H1 (cell line): ENCODE data around the gene ACO1. TPM values are rescaled to one million over a fixed set of nuclear protein-coding genes. Genes with fewer than 3 reads are reported as not detected.

Source experiments
- CTCF ChIA-PET: fragments of 300-600 bp; sonication (Branson Sonifier 250); formaldehyde crosslinking; loops from one replicate; lab custom pipeline; 2021; ENCODE audit not compliant: partially characterized antibody; lab: Charles Lee
- POLR2A ChIA-PET: fragments of 300-600 bp; sonication (Branson Sonifier 250); formaldehyde crosslinking; loops from one replicate; lab custom pipeline; 2021; ENCODE audit warnings: inconsistent platforms; ENCODE audit not compliant: partially characterized antibody; lab: Charles Lee
- DNase-seq, 2 experiments: peaks; one replicate each; pipeline versions ENCODE4 v3.0.0 to v3.0.0-alpha.2; 2010 to 2022; ENCODE audit warnings: low spot score in 2 of 2, low read depth in 1 of 2, mixed read lengths in 1 of 2
- FAIRE-seq: peaks from 2 replicates; lab custom pipeline; 2011; peaks lifted over from hg19 to GRCh38; lab: Jason Lieb, UNC
- H2AFZ ChIP-seq: 2 replicates; pipeline ENCODE4 v1.8.1; 2012; ENCODE audit warnings: low read length, inconsistent platforms
- H2AK5ac ChIP-seq: 2 replicates; pipeline ENCODE4 v1.6.1; 2013; ENCODE audit warnings: low read depth, low read length
- H2BK120ac ChIP-seq: replicated peaks from 2 replicates; pipeline ENCODE3; 2013; ENCODE audit warnings: low read depth, low read length, inconsistent platforms
- H2BK12ac ChIP-seq: 2 replicates; pipeline ENCODE4 v1.6.1; 2013; ENCODE audit warnings: low read depth, low read length
- H2BK15ac ChIP-seq: 2 replicates; pipeline ENCODE4 v1.6.1; 2013; ENCODE audit warnings: low read length
- H2BK20ac ChIP-seq: 2 replicates; pipeline ENCODE4 v1.6.1; 2013; ENCODE audit warnings: low read length
- H2BK5ac ChIP-seq: 2 replicates; pipeline ENCODE4 v1.6.1; 2013; ENCODE audit warnings: low read depth, low read length
- H3K14ac ChIP-seq: 2 replicates; pipeline ENCODE4 v1.6.1; 2013; ENCODE audit warnings: inconsistent platforms; ENCODE audit not compliant: insufficient read length
- H3K18ac ChIP-seq: 2 replicates; pipeline ENCODE4 v1.6.1; 2013; ENCODE audit warnings: low read length; ENCODE audit errors: extremely low read depth
- H3K23ac ChIP-seq: 2 replicates; pipeline ENCODE4 v1.6.1; 2013; ENCODE audit warnings: inconsistent platforms; ENCODE audit not compliant: insufficient read length
- H3K23me2 ChIP-seq: 2 replicates; pipeline ENCODE4 v1.6.1; 2013; ENCODE audit warnings: low read depth, low read length
- H3K27ac ChIP-seq: 2 replicates; pipeline ENCODE4 v1.6.1; 2011; ENCODE audit warnings: low read depth, low read length, inconsistent platforms
- H3K27me3 ChIP-seq, 4 experiments: replicated peaks in 1 of 4; 1 replicate in 1 of 4; 2 replicates in 3 of 4; pipeline versions ENCODE4 v1.6.1 to v1.8.1; 2011 to 2013; ENCODE audit warnings: low read length in 3 of 4, mild to moderate bottlenecking in 3 of 4, inconsistent platforms in 2 of 4, mixed read lengths in 2 of 4, moderate library complexity in 1 of 4; ENCODE audit not compliant: control insufficient read depth in 3 of 4, insufficient read depth in 3 of 4; ENCODE audit errors: extremely low read depth in 1 of 4
- H3K36me3 ChIP-seq, 4 experiments: 2 replicates each; pipeline versions ENCODE4 v1.6.1 to v1.8.1; 2011 to 2013; ENCODE audit warnings: mild to moderate bottlenecking in 4 of 4, low read length in 3 of 4, moderate library complexity in 2 of 4, control low read depth in 1 of 4, inconsistent platforms in 1 of 4; ENCODE audit not compliant: insufficient read depth in 4 of 4, control insufficient read depth in 2 of 4
- H3K4ac ChIP-seq: replicated peaks from 2 replicates; pipeline ENCODE3; 2013; ENCODE audit warnings: low read length, low read depth, mixed read lengths, inconsistent platforms; ENCODE audit not compliant: insufficient read length
- H3K4me1 ChIP-seq, 4 experiments: replicated peaks in 1 of 4; 1 replicate in 1 of 4; 2 replicates in 3 of 4; pipeline versions ENCODE4 v1.6.1 to v1.8.1; 2011 to 2013; ENCODE audit warnings: low read length in 3 of 4, inconsistent platforms in 2 of 4, mixed read lengths in 1 of 4; ENCODE audit not compliant: insufficient read depth in 4 of 4, control insufficient read depth in 3 of 4
- H3K4me2 ChIP-seq, 2 experiments: 2 replicates each; pipeline versions ENCODE4 v1.6.1 to v1.8.1; 2011 to 2013; ENCODE audit warnings: low read depth in 2 of 2, low read length in 2 of 2, control low read depth in 1 of 2, inconsistent platforms in 1 of 2, mild to moderate bottlenecking in 1 of 2; ENCODE audit not compliant: insufficient read depth in 1 of 2
- H3K4me3 ChIP-seq, 4 experiments: fragments of 200-600, 300-600 bp in 1 of 4; sonication (generic), shearing (Covaris generic), sonication (Bioruptor Twin) in 1 of 4; 2 replicates each; pipeline versions ENCODE4 v1.5.1 to v1.8.1; 2011 to 2016; ENCODE audit warnings: low read length in 4 of 4, low read depth in 3 of 4, control low read depth in 2 of 4, inconsistent platforms in 2 of 4, mild to moderate bottlenecking in 2 of 4, mixed read lengths in 1 of 4, moderate library complexity in 1 of 4; ENCODE audit not compliant: insufficient read depth in 2 of 4; ENCODE audit errors: extremely low read depth in 1 of 4
- H3K56ac ChIP-seq: replicated peaks from 2 replicates; pipeline ENCODE3; 2013; ENCODE audit warnings: low read depth, mild to moderate bottlenecking, mixed read lengths, low read length, inconsistent platforms; ENCODE audit not compliant: insufficient read length
- H3K79me1 ChIP-seq: 2 replicates; pipeline ENCODE4 v1.6.1; 2013; ENCODE audit warnings: low read depth, low read length, control low read depth
- H3K79me2 ChIP-seq, 2 experiments: 2 replicates each; pipeline versions ENCODE4 v1.6.1 to v1.8.1; 2012 to 2013; ENCODE audit warnings: low read length in 2 of 2, mild to moderate bottlenecking in 2 of 2, inconsistent platforms in 1 of 2; ENCODE audit not compliant: insufficient read depth in 2 of 2, control insufficient read depth in 1 of 2
- H3K9ac ChIP-seq, 4 experiments: replicated peaks in 1 of 4; 1 replicate in 1 of 4; 2 replicates in 3 of 4; pipeline versions ENCODE4 v1.6.1 to v1.8.1; 2011 to 2013; ENCODE audit warnings: low read depth in 3 of 4, low read length in 3 of 4, control low read depth in 2 of 4, mild to moderate bottlenecking in 2 of 4, moderate library complexity in 2 of 4, inconsistent platforms in 1 of 4; ENCODE audit errors: extremely low read depth in 1 of 4
- H3K9me3 ChIP-seq, 2 experiments: 2 replicates each; pipeline versions ENCODE4 v1.6.1 to v1.8.1; 2012 to 2013; ENCODE audit warnings: mild to moderate bottlenecking in 2 of 2, moderate library complexity in 2 of 2, control low read depth in 1 of 2, inconsistent platforms in 1 of 2, low read depth in 1 of 2, low read length in 1 of 2, mixed read lengths in 1 of 2; ENCODE audit not compliant: insufficient read depth in 2 of 2
- H4K20me1 ChIP-seq, 2 experiments: replicated peaks in 1 of 2; 2 replicates each; pipeline versions ENCODE3 to v1.8.1; 2011 to 2013; ENCODE audit warnings: inconsistent platforms in 2 of 2, low read length in 2 of 2, mild to moderate bottlenecking in 1 of 2; ENCODE audit not compliant: insufficient read depth in 2 of 2, control insufficient read depth in 1 of 2
- H4K5ac ChIP-seq: 2 replicates; pipeline ENCODE4 v1.6.1; 2013; ENCODE audit warnings: low read length, low read depth, mixed read lengths, inconsistent platforms; ENCODE audit not compliant: insufficient read length
- H4K8ac ChIP-seq: 2 replicates; pipeline ENCODE4 v1.8.0; 2013; ENCODE audit warnings: mild to moderate bottlenecking, moderate library complexity, low read length, inconsistent platforms; ENCODE audit not compliant: insufficient read depth; ENCODE audit errors: extremely low read depth
- H4K91ac ChIP-seq: replicated peaks from 2 replicates; pipeline ENCODE3; 2013; ENCODE audit warnings: low read length, mixed read lengths, inconsistent platforms; ENCODE audit not compliant: insufficient read length
- CEBPB ChIP-seq: IDR thresholded peaks from 2 replicates; pipeline ENCODE4 v1.6.1; 2012; ENCODE audit warnings: low read depth, low read length
- CREB1 ChIP-seq: IDR thresholded peaks from 2 replicates; pipeline ENCODE4 v1.6.1; 2012; ENCODE audit warnings: inconsistent platforms
- EGR1 ChIP-seq: IDR thresholded peaks from 2 replicates; pipeline ENCODE4 v1.6.1; 2011; ENCODE audit warnings: low read depth, low read length, borderline replicate concordance
- JUN ChIP-seq: IDR thresholded peaks from 2 replicates; pipeline ENCODE4 v1.6.1; 2011; ENCODE audit warnings: low read depth, mild to moderate bottlenecking, improper control_type of control experiment, low read length
- MAFK ChIP-seq: IDR thresholded peaks from 2 replicates; pipeline ENCODE4 v1.6.1; 2012; ENCODE audit warnings: low read depth, mild to moderate bottlenecking, improper control_type of control experiment, low read length
- POLR2A ChIP-seq, 2 experiments: IDR thresholded peaks; 1 replicate in 1 of 2; 2 replicates in 1 of 2; pipeline ENCODE4 v1.6.1; 2011; ENCODE audit warnings: low read depth in 2 of 2, low read length in 2 of 2, mild to moderate bottlenecking in 2 of 2; ENCODE audit errors: control extremely low read depth in 1 of 2
- POLR2AphosphoS5 ChIP-seq: IDR thresholded peaks from 2 replicates; pipeline ENCODE4 v1.6.1; 2011; ENCODE audit warnings: low read depth, low read length
- RAD21 ChIP-seq, 2 experiments: IDR thresholded peaks in 1 of 2; conservative IDR thresholded peaks in 1 of 2; 2 replicates each; pipeline ENCODE4 v1.6.1; 2011; ENCODE audit warnings: low read depth in 2 of 2, low read length in 2 of 2, improper control_type of control experiment in 1 of 2, inconsistent platforms in 1 of 2, mild to moderate bottlenecking in 1 of 2, moderate library complexity in 1 of 2
- SAP30 ChIP-seq: fragments of 300-600 bp; sonication (generic); IDR thresholded peaks from 2 replicates; pipeline ENCODE4 v1.7.1; 2012; ENCODE audit warnings: low read length, moderate library complexity, mild to moderate bottlenecking, inconsistent platforms; ENCODE audit not compliant: insufficient read depth, insufficient replicate concordance
- SIRT6 ChIP-seq: IDR thresholded peaks from one replicate; pipeline ENCODE4 v1.7.1; 2012; ENCODE audit warnings: low read length, inconsistent platforms
- SP1 ChIP-seq: IDR thresholded peaks from 2 replicates; pipeline ENCODE4 v1.6.1; 2011; ENCODE audit warnings: low read depth, low read length
- TEAD4 ChIP-seq: IDR thresholded peaks from 2 replicates; pipeline ENCODE4 v1.6.1; 2012; ENCODE audit warnings: low read depth, low read length, inconsistent platforms, mixed read lengths
- YY1 ChIP-seq: IDR thresholded peaks from 2 replicates; pipeline ENCODE4 v1.6.1; 2011; ENCODE audit warnings: low read depth, mild to moderate bottlenecking, low read length
- WGBS, 2 experiments: shearing (Covaris generic) in 1 of 2; methylation state at CpG; one replicate each; pipeline versions ENCODE4 v1.1.6 to v1.1.7; 2013 to 2015; ENCODE audit warnings: low lambda C conversion rate in 2 of 2, mixed read lengths in 2 of 2, inconsistent platforms in 1 of 2, low coverage in 1 of 2, missing lambda C conversion rate in 1 of 2; ENCODE audit not compliant: insufficient replicate concordance in 2 of 2, insufficient coverage in 1 of 2, insufficient read length in 1 of 2; ENCODE audit errors: extremely low coverage in 1 of 2, missing lambda C conversion rate in 1 of 2; 5-methylcytosine and 5-hydroxymethylcytosine counted together
- polyA plus RNA-seq, 7 experiments: library from polyadenylated mRNA; depleted of rRNA in 3 of 7; stranded (reverse) in 5 of 7; unstranded in 2 of 7; fragments of >200 nt in 5 of 7; fragments of 200-250 nt in 2 of 7; gene quantifications; 1 replicate in 5 of 7; 2 replicates in 1 of 7; 4 replicates in 1 of 7; pipeline versions ENCODE4 v1.2.1 to v1.2.3, GENCODE V29; 2011 to 2013; ENCODE audit warnings: missing spikeins in 2 of 7, mixed read lengths in 2 of 7
- total RNA-seq: library from RNA; stranded (reverse); fragmentation: NEBNext Ultra II Directional; extraction: Animal tissue kit (Norgen Biotek cat#: 25700); gene quantifications from 2 replicates; pipeline ENCODE4 v1.2.1, GENCODE V29; 2021

Gene ACO1
- total and polyA plus RNA-seq, 2 of the 8 experiments (the other 6 are each of a cell fraction or from before 2014, with no cell fraction given) = 39.3 to 49.8 TPM

DNA sequence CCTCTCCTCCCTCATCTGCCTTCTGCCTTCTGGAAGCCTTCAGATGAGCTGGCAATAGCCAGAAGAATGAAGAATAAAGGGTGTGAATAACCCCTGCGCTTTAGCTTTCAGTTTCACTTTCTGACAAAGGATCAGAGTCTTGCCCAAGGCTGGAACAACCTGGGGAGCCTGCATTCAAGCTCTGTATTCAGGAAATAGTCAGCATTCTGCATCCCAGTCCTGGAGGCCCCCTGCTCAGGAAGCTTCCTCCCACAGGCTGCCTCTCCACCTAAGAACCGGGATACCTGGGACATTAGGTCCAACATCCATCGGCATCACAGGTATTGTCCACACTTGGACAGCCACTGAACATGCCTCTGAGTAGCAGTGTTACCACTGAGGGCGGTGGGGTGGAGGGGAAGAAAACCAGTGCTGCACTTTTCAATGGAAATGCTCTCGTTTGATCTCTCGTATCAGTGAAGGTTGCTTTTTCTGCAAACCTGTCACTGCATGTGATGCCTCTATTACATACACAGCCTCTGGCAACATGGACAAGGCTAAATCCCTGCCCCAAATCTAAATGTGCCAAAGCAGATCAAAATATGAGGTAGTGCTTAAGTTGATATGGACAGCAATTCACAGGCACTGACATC lies 39.8 kb upstream of the ACO1 start:
- Histone ChIP-seq H3K4me2 (peak overlapping the region; percentile 76 to 77), H3K23ac (peak overlapping the region; percentile 57), H2AFZ (no peak overlapping the region), H3K27me3 (no peaks in the 10 kb centered on the region), H2AK5ac (peak overlapping the region; percentile 97; the same call in 1 of the 2 replicates), H2BK20ac (peak overlapping the region; percentile 97), H3K4me1 (peaks cover 9 to 25% (median 16%) of the 10 kb centered on the region in 4 experiments), H4K8ac (peak overlapping the region; percentile 42; the same call in 1 of the 2 replicates), H2BK5ac (peak overlapping the region; percentile 99), H3K9me3 (no peaks in the 10 kb centered on the region), H2BK15ac (peak overlapping the region; percentile 82), H3K18ac (peak overlapping the region; percentile 91), H3K36me3 (no peaks in the 10 kb centered on the region), H4K5ac (peak overlapping the region; percentile 84), H3K79me1 (no peaks in the 10 kb centered on the region), H4K20me1 (no peaks in the 10 kb centered on the region), H3K4me3 (peak overlapping the region in 3 of 4 experiments; percentile 17 to 44 (median 26); a peak in 5 of 8 replicates), H3K14ac (no peak overlapping the region), H3K23me2 (peaks cover 2% of the 10 kb centered on the region; the same call in 1 of the 2 replicates), H3K27ac (peak overlapping the region; percentile 78; the same call in 1 of the 2 replicates), H2BK120ac (peak overlapping the region; percentile 100), H4K91ac (peak overlapping the region; percentile 99), H3K56ac (peak overlapping the region; percentile 87), H3K9ac (peak overlapping the region in 3 of 4 experiments; percentile 36 to 70 (median 47); a peak in 4 of 7 replicates), H3K79me2 (no peaks in the 10 kb centered on the region), H3K4ac (peak overlapping the region; percentile 96), H2BK12ac (peak overlapping the region; percentile 98)
- FAIRE-seq (peak; percentile 79), DNase-seq (peak; percentile 43 to 72)
- CTCF ChIA-PET = interaction anchor here (0.8 to 1.0 kb wide), 2 partner anchors 14 to 81 kb away, joined by 3 to 5 read pairs; no protein-coding TSS in a partner anchor
- POLR2A ChIA-PET = interaction anchor here (0.8 to 1.6 kb wide), 5 partner anchors 23 to 534 kb away, joined by 3 to 4 read pairs (median 3); partner anchors contain the start of gene RIGI
- 10% methylated on average over 6 of the region's 6 CpGs; no CpG with 5 or more reads in 1 of the 2 experiments for WGBS, 2 experiments
- TF ChIP-seq POLR2AphosphoS5 = peak; percentile 63; the same call in 1 of the 2 replicates
- TF ChIP-seq YY1 = no peak
- peak in 1 of 2 experiments; percentile 79; a peak in 2 of 3 replicates for TF ChIP-seq POLR2A (IDR thresholded peaks at IDR 0.05; ENCODE audit: control extremely low read depth in 1 of 2, low read depth in 2 of 2, low read length in 2 of 2)
- TF ChIP-seq TEAD4 = peak; percentile 86
- TF ChIP-seq CREB1 = no peak
- peak; percentile 7 for TF ChIP-seq SAP30
- TF ChIP-seq JUN = no peak
- no peak for TF ChIP-seq SIRT6
- TF ChIP-seq CEBPB = peak; percentile 69
- no peak for TF ChIP-seq MAFK
- 0 out of 2 replicates have a peak, but pooled peaks have one; percentile 40 for TF ChIP-seq SP1
- TF ChIP-seq EGR1 = peak; percentile 84
- 0 out of 4 replicates have a peak, but pooled peaks of 1 of the 2 experiments have one; percentile 3 for TF ChIP-seq RAD21 (IDR thresholded peaks at IDR 0.05 in 1 of 2, conservative IDR thresholded peaks at IDR 0.05 in 1 of 2; ENCODE audit: low read depth in 2 of 2, low read length in 2 of 2)
